ENCODE results near the gene NEAT1.
A peak's percentile ranks its signal among the peaks of the same experiment; 100 is the strongest.

Gene NEAT1

DNA sequence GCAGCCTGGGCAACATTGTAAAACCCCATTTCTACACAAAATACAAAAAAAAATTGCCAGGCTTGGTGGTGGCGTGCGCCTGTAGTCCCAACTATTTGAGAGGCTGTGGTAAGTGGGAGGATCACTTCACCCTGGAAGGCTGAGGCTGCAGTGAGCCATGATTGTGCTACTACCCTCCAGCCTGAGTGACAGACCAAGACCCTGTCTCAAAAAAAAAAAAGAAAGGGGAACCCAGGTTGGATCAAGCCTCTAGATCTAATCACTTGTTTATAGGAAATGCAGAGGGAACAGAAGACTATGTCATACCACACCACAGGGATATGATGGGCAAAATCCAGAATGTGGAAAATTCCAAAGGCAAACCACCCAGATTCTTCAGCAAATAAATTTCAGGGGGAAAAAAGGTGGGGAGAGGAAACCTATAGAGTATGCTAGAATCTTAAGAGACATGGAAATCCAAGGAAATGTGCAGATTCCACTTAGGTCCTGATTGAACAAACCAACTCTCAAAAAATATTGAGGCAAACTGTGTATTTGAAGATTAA lies 59.8 kb downstream of the NEAT1 start:
- H3K27me3 ChIP-seq (ENCODE audit: control insufficient read depth, insufficient read depth, low read length), result no peaks in the 10 kb centered on the region
- H3K9me3 ChIP-seq (ENCODE audit: control insufficient read depth, low read length), result no peaks in the 10 kb centered on the region
- no peak overlapping the region for H3K4me2 ChIP-seq (ENCODE audit: low read length)
- H3K4me1 ChIP-seq, result peaks cover 38% of the 10 kb centered on the region
- H3K4me3 ChIP-seq (ENCODE audit: low read depth, low read length), result no peak overlapping the region
- H3K36me3 ChIP-seq (ENCODE audit: control insufficient read depth, insufficient read depth, low read length), result no peaks in the 10 kb centered on the region
- peak overlapping the region; percentile 76 for H3K27ac ChIP-seq
- H3K9ac ChIP-seq, result no peak overlapping the region
- TF ChIP-seq, protein P1, sequence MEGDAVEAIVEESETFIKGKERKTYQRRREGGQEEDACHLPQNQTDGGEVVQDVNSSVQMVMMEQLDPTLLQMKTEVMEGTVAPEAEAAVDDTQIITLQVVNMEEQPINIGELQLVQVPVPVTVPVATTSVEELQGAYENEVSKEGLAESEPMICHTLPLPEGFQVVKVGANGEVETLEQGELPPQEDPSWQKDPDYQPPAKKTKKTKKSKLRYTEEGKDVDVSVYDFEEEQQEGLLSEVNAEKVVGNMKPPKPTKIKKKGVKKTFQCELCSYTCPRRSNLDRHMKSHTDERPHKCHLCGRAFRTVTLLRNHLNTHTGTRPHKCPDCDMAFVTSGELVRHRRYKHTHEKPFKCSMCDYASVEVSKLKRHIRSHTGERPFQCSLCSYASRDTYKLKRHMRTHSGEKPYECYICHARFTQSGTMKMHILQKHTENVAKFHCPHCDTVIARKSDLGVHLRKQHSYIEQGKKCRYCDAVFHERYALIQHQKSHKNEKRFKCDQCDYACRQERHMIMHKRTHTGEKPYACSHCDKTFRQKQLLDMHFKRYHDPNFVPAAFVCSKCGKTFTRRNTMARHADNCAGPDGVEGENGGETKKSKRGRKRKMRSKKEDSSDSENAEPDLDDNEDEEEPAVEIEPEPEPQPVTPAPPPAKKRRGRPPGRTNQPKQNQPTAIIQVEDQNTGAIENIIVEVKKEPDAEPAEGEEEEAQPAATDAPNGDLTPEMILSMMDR (IDR thresholded peaks at IDR 0.05), result no peak
- peaks cover 17% of the 10 kb centered on the region for H3K79me2 ChIP-seq
- no peak overlapping the region for H2AFZ ChIP-seq

DNA sequence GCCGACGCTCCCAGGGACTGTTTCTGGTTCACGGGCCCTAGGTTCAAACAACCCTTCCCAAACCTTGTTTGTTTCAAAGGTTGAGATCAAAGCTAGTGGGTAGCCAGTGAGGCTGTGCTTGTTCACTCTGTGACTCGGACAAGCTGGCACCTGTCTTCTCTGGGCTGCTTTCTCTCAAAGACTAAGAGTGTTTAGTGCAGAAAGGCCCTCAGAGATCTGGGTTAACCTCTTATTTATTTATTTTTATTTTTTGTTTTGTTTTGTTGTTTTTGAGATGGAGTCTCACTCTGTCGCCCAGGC lies 63.3 kb downstream of the NEAT1 start:
- Histone ChIP-seq H3K27ac (peak overlapping the region; percentile 100), H3K4me1 (peaks cover 51% of the 10 kb centered on the region)

DNA sequence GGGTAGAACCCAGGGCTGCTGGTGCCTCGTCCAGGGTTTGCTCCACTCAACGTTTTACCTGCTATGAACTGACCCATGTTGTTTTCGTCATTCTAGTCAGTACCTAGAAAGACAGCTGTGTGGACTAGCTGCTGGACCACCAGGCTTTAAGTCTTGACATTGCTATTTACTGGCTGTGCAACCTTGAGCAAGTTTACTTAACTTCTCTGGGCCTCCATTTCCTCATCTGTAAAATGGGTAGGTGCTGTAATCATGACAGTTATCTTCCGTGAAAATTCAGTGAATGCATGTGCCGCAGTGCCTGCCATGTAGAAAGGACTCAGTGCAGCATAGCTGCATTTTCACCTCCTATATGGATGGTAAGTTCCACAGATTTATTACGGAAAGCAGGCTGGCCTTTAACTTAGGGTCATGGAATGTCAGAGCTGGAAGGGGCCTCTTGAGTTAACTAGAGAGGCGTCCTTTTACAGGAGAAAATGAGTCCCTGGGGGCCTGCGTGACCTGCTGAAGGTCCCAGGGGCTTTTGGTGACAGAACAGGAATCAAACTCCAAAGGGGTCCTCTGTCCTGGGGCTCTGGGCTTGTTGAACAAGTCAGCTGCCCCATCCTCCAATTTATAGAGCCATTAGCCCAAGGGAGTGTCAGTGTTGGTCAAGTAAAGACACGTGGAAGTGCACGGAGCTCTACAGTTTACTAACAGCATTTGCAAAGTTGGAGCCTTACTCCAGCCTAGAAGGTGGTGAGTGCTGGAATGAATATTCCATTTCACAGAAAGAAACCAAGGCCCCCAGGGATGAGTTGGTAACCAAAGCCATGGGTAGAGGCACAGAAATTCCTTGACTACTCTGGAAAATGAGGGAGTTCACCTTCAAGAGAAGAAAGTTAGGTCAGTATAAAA lies 64.2 kb downstream of the NEAT1 start:
- peak overlapping the region; percentile 100 for H3K27ac ChIP-seq
- no peaks in the 10 kb centered on the region for H3K36me3 ChIP-seq (ENCODE audit: control insufficient read depth, insufficient read depth, low read length)
- H3K9ac ChIP-seq, result no peak overlapping the region
- H3K4me3 ChIP-seq (ENCODE audit: low read depth, low read length), result peak overlapping the region; percentile 11
- no peaks in the 10 kb centered on the region for H3K9me3 ChIP-seq (ENCODE audit: control insufficient read depth, low read length)
- H3K4me2 ChIP-seq (ENCODE audit: low read length), result peak overlapping the region; percentile 31
- TF ChIP-seq, protein P1 (IDR thresholded peaks at IDR 0.05), result no peak
- peak overlapping the region; percentile 56 for H2AFZ ChIP-seq
- peaks cover 10% of the 10 kb centered on the region for H3K79me2 ChIP-seq
- H3K4me1 ChIP-seq, result peaks cover 59% of the 10 kb centered on the region
- no peaks in the 10 kb centered on the region for H3K27me3 ChIP-seq (ENCODE audit: control insufficient read depth, insufficient read depth, low read length)

More for the DNA sequence above, 63.3 kb downstream of the NEAT1 start:
- Histone ChIP-seq H3K27me3 (ENCODE audit: control insufficient read depth, insufficient read depth, low read length) (no peaks in the 10 kb centered on the region), H2AFZ (peak overlapping the region; percentile 53), H3K9ac (no peak overlapping the region), H3K4me3 (ENCODE audit: low read depth, low read length) (no peak overlapping the region), H3K9me3 (ENCODE audit: control insufficient read depth, low read length) (no peaks in the 10 kb centered on the region), H3K36me3 (ENCODE audit: control insufficient read depth, insufficient read depth, low read length) (no peaks in the 10 kb centered on the region), H3K79me2 (peaks cover 10% of the 10 kb centered on the region), H3K4me2 (ENCODE audit: low read length) (peak overlapping the region; percentile 22)
- TF ChIP-seq, protein P1 (IDR thresholded peaks at IDR 0.05), result no peak

DNA sequence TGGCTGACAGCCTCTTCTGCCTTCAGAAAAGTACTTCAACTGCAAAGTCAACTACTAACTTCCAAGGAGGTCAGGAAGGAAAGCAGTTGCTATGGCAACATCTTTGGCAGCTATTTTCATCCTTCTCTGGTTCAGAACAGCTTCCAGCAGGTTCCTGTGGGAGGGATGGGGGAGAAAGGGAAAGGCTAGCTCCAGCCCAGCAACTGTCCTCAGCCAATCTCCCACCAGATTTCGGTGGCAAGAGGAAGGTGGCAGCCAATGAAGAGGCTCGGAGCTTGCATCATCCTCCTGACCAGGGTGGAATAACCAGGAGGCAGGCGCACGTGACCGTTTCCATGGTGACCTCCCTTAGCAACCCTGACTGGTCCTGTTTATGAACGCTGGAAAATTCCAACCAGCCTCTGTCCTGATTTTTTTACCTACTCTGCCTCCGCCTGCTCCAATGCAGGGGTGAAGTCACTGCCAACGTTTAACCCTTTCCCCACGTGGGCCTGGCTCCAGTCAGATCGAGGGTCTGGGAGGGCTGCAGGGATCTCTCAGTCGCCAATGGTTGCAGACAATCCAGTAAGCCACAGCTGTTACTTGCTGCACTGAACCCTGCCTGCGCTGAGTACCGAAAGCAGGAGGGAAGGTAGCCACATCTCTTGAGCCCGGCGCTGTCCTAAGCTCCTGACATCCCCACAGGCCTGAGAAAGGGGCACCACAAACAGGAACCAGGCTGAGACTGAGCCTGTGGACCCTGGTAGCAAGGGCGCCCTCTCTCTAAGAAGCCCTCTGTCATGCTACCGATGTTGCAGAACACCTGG lies 65.1 kb downstream of the NEAT1 start:
- Histone ChIP-seq H3K4me3 (ENCODE audit: low read depth, low read length) (peak overlapping the region; percentile 34), H3K79me2 (peaks cover 7% of the 10 kb centered on the region), H3K36me3 (ENCODE audit: control insufficient read depth, insufficient read depth, low read length) (no peaks in the 10 kb centered on the region), H3K9ac (peak overlapping the region; percentile 29), H3K27me3 (ENCODE audit: control insufficient read depth, insufficient read depth, low read length) (no peaks in the 10 kb centered on the region), H3K4me1 (peaks cover 68% of the 10 kb centered on the region), H3K9me3 (ENCODE audit: control insufficient read depth, low read length) (no peaks in the 10 kb centered on the region), H2AFZ (peak overlapping the region; percentile 64), H3K4me2 (ENCODE audit: low read length) (peak overlapping the region; percentile 61), H3K27ac (peak overlapping the region; percentile 100)
- TF ChIP-seq, protein P1 (IDR thresholded peaks at IDR 0.05), result no peak
